Measurements from ENCODE around the gene GJB2.

GJB2 gene

DNA sequence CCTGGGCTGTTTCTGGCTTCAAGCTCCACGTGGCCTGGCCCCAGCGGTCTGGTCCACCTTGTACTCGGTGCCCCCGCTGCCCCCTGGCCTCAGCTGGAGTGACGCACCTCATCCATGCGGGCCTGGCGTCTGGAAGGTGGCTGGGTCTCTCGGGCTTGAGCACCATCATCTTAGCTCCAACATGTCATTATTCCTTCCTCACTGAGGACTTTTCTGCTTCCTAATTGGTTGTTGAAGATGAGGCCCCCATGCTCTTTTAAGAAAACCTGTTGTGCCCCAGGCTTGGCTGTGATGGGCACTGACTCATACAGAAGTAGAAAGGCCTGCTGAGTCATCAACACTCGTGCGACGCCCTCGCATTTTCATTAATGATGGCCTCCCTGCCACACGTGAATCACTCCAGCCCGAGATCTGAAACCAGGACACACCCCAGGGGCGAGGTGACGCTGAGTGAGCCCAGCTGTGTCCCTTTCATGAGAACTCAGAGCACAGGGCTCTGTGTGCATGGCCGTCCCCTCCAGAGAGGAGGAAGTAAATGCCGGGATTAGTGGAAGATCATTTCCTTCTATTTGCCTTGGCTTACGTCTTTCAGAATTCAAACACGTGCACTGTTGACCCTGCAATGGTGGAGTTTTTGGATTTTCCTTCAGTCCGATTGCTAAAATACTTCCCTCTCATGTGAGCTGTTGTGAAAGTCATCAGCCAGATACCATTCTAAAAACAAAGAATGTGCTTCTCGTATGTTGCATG, 17.9 kb downstream of the GJB2 start:
- no peaks in the 10 kb centered on the region for H3K79me2 ChIP-seq (ENCODE audit: insufficient read depth, low read length)
- no peak overlapping the region for H3K4me3 ChIP-seq (ENCODE audit: insufficient read depth, low read length, poor library complexity, severe bottlenecking)
- no peaks in the 10 kb centered on the region for H3F3A ChIP-seq (ENCODE audit: insufficient read depth)
- H2AFZ ChIP-seq (ENCODE audit: low read depth, low read length, severe bottlenecking), result no peak overlapping the region
- no peak overlapping the region for H3K27ac ChIP-seq (ENCODE audit: low read depth, low read length)
- no peaks in the 10 kb centered on the region for H3K36me3 ChIP-seq (ENCODE audit: low read length)
- H3K9me2 ChIP-seq (replicated peaks; ENCODE audit: insufficient read depth, low read length), result no peaks in the 10 kb centered on the region
- no peaks in the 10 kb centered on the region for H3K27me3 ChIP-seq (ENCODE audit: low read length)
- H4K20me1 ChIP-seq (ENCODE audit: low read depth, low read length), result no peaks in the 10 kb centered on the region
- no peaks in the 10 kb centered on the region for H3K9me3 ChIP-seq (ENCODE audit: insufficient read depth, low read length)
- no peak overlapping the region for H3K4me2 ChIP-seq (ENCODE audit: low read depth, low read length, poor library complexity, severe bottlenecking)
- H3K9ac ChIP-seq (ENCODE audit: low read length), result no peak overlapping the region
- no peak for TF ChIP-seq EZH2phosphoT487 (conservative IDR thresholded peaks at IDR 0.05; ENCODE audit: low read length)
- no peak for TF ChIP-seq CTCF (IDR thresholded peaks at IDR 0.05; ENCODE audit: insufficient read depth, low read length, poor library complexity, severe bottlenecking)

DNA sequence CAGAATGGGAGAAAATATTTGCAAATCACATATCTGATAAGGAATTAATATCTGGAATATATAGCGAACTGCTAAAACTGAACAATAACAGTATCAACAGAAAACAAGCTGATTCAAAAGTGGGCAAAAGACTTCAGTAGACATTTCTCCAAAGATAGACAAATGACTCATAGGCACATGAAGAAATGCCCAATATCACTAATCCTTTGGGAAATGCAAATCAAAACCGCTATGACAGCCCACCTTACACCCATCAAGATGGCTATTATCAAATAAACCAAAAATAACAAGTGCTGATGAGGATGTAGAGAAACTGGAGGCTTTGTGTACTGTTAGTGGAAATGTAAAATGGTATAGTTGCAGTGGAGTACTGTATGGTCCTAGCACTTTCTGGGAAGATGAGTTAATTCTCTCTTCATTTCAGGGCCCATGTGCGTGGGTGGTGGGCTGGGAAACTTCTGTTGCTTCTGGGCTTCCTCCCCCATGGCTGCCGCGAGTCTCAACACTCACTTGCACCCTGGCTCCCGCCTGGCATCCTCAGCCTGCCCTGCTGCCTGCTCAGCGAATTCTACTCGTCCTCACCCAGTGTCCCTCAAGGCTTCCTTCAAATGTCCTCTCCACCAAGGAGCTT, 19.5 kb downstream of the GJB2 start:
- Histone ChIP-seq H3K36me3 (ENCODE audit: low read length) (no peaks in the 10 kb centered on the region), H3K9me3 (ENCODE audit: insufficient read depth, low read length) (no peaks in the 10 kb centered on the region), H3K27ac (ENCODE audit: low read depth, low read length) (no peak overlapping the region), H2AFZ (ENCODE audit: low read depth, low read length, severe bottlenecking) (no peak overlapping the region), H3F3A (ENCODE audit: insufficient read depth) (no peaks in the 10 kb centered on the region), H3K9ac (ENCODE audit: low read length) (no peak overlapping the region), H3K79me2 (ENCODE audit: insufficient read depth, low read length) (no peaks in the 10 kb centered on the region), H3K4me2 (ENCODE audit: low read depth, low read length, poor library complexity, severe bottlenecking) (no peak overlapping the region), H4K20me1 (ENCODE audit: low read depth, low read length) (no peaks in the 10 kb centered on the region), H3K27me3 (ENCODE audit: low read length) (no peaks in the 10 kb centered on the region), H3K4me3 (ENCODE audit: insufficient read depth, low read length, poor library complexity, severe bottlenecking) (no peak overlapping the region), H3K9me2 (replicated peaks; ENCODE audit: insufficient read depth, low read length) (no peaks in the 10 kb centered on the region)
- TF ChIP-seq CTCF (IDR thresholded peaks at IDR 0.05; ENCODE audit: insufficient read depth, low read length, poor library complexity, severe bottlenecking) (no peak), EZH2phosphoT487 (conservative IDR thresholded peaks at IDR 0.05; ENCODE audit: low read length) (no peak)

GRCh38 chr13:20171364-20171763, 21.4 kb downstream of the GJB2 start:
- H3K9ac ChIP-seq (ENCODE audit: low read length), result no peak overlapping the region

More at GRCh38 chr13:20171364-20171763, 21.4 kb downstream of the GJB2 start:
- TF ChIP-seq CTCF (IDR thresholded peaks at IDR 0.05; ENCODE audit: insufficient read depth, low read length, poor library complexity, severe bottlenecking) (no peak), EZH2phosphoT487 (conservative IDR thresholded peaks at IDR 0.05; ENCODE audit: low read length) (no peak)
- no peak overlapping the region for H3K4me3 ChIP-seq (ENCODE audit: insufficient read depth, low read length, poor library complexity, severe bottlenecking)
- no peaks in the 10 kb centered on the region for H3F3A ChIP-seq (ENCODE audit: insufficient read depth)
- no peaks in the 10 kb centered on the region for H3K9me2 ChIP-seq (replicated peaks; ENCODE audit: insufficient read depth, low read length)
- H2AFZ ChIP-seq (ENCODE audit: low read depth, low read length, severe bottlenecking), result no peak overlapping the region
- H4K20me1 ChIP-seq (ENCODE audit: low read depth, low read length), result no peaks in the 10 kb centered on the region
- H3K27me3 ChIP-seq (ENCODE audit: low read length), result no peaks in the 10 kb centered on the region
- no peaks in the 10 kb centered on the region for H3K9me3 ChIP-seq (ENCODE audit: insufficient read depth, low read length)
- no peak overlapping the region for H3K4me2 ChIP-seq (ENCODE audit: low read depth, low read length, poor library complexity, severe bottlenecking)
- H3K79me2 ChIP-seq (ENCODE audit: insufficient read depth, low read length), result no peaks in the 10 kb centered on the region
- H3K27ac ChIP-seq (ENCODE audit: low read depth, low read length), result no peak overlapping the region
- H3K36me3 ChIP-seq (ENCODE audit: low read length), result no peaks in the 10 kb centered on the region

Data from SU-DHL-6 (cell line).